ENCODE data around the gene C2orf68. TPM values are rescaled to one million over a fixed set of nuclear protein-coding genes. Genes with fewer than 3 reads are reported as not detected.

C2orf68 gene
- polyA plus RNA-seq, 3 donors = 24.2 to 32.9 (median 30.7) TPM

DNA sequence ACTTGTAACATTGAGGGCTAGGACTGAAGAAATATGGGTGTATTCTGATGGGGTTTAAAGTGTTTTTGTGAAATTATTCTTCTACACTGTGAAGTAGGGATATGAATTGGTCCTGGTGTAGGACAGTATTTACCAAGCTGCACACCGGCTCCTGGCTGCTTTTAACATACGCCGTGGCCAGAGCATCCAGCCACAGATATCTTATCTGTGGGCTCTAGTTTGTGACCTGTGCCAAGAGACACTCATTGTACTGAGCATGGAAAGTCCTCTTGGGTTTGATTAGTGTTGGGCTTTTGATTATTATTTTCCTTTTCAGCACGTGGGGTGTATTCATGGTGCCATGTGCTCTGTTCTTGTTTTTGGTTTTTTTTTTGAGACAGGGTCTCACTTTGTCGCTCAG, 12.1 kb upstream of the C2orf68 start:
- intact Hi-C loops (cut with micrococcal nuclease) = no loop called here
- no peak for DNase-seq
- no peak overlapping the region for H3K9ac ChIP-seq (ENCODE audit: insufficient read depth, low read length, poor library complexity, severe bottlenecking)
- Mint-ChIP-seq H3K4me1 (peaks cover 3% of the 10 kb centered on the region), H3K9me3 (no peaks in the 10 kb centered on the region), H3K27ac (peak overlapping the region in 3 of 7 donors; percentile 19 to 82 (median 46)), H3K27me3 (ENCODE audit: low read depth in 3 of 3) (peaks cover 0 to 2% (median 0%) of the 10 kb centered on the region in 3 donors), H3K4me3 (no peak overlapping the region), H3K36me3 (peaks cover 66 to 92% of the 10 kb centered on the region in 2 donors)
- 100% methylated on average over 5 of the region's 5 CpGs for WGBS (ENCODE audit: insufficient coverage)
- no peak overlapping the region for H3K4me2 ChIP-seq (replicated peaks; ENCODE audit: extremely low read depth, low read length, poor library complexity, severe bottlenecking)
- H3K79me2 ChIP-seq (ENCODE audit: insufficient read depth, low read length) = peaks cover 33% of the 10 kb centered on the region
- TF ChIP-seq, protein P1, sequence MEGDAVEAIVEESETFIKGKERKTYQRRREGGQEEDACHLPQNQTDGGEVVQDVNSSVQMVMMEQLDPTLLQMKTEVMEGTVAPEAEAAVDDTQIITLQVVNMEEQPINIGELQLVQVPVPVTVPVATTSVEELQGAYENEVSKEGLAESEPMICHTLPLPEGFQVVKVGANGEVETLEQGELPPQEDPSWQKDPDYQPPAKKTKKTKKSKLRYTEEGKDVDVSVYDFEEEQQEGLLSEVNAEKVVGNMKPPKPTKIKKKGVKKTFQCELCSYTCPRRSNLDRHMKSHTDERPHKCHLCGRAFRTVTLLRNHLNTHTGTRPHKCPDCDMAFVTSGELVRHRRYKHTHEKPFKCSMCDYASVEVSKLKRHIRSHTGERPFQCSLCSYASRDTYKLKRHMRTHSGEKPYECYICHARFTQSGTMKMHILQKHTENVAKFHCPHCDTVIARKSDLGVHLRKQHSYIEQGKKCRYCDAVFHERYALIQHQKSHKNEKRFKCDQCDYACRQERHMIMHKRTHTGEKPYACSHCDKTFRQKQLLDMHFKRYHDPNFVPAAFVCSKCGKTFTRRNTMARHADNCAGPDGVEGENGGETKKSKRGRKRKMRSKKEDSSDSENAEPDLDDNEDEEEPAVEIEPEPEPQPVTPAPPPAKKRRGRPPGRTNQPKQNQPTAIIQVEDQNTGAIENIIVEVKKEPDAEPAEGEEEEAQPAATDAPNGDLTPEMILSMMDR (IDR thresholded peaks at IDR 0.05) = no peak
- no peaks in the 10 kb centered on the region for H3K9me3 ChIP-seq (replicated peaks in 1 of 2; ENCODE audit: control insufficient read depth in 1 of 2, insufficient read depth in 1 of 2, low read length in 2 of 2)
- H3K27ac ChIP-seq (ENCODE audit: low read depth in 1 of 2, low read length in 2 of 2) = no peak overlapping the region
- no peak overlapping the region for H2AFZ ChIP-seq (ENCODE audit: insufficient read depth, low read depth, low read length, poor library complexity, severe bottlenecking)
- no peaks in the 10 kb centered on the region for H3K27me3 ChIP-seq (ENCODE audit: control insufficient read depth in 2 of 2, insufficient read depth in 2 of 2, low read length in 2 of 2)
- peaks cover 92 to 99% of the 10 kb centered on the region in 2 donors for H3K36me3 ChIP-seq (replicated peaks in 1 of 2; ENCODE audit: control insufficient read depth in 1 of 2, insufficient read depth in 2 of 2, low read length in 2 of 2)
- peaks cover 34% of the 10 kb centered on the region for H4K20me1 ChIP-seq (ENCODE audit: insufficient read depth, low read length)
- H3K4me3 ChIP-seq (replicated peaks in 1 of 3; ENCODE audit: low read depth in 2 of 3, low read length in 3 of 3) = no peak overlapping the region
- H3K4me1 ChIP-seq (ENCODE audit: control insufficient read depth in 1 of 2, insufficient read depth in 2 of 2, low read length in 2 of 2) = no peaks in the 10 kb centered on the region

DNA sequence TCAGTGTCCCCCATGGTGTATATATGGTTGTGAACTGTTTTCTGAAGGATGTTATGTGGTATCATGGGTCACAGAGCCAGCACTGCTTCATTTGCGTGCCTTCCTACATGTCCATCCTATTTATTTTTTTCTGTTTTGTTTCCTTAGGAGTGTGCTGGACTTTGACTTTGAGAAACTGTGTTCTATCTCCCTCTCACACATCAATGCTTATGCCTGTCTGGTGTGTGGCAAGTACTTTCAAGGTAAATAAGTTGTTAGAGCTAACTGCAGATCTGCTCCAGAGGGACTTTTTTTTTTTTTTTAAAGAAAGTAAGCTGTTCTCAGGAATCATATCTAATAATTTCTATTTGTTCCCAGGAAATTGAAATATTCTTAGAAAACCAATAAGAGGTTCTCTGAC, 9.5 kb upstream of the C2orf68 start:
- Histone ChIP-seq H3K79me2 (ENCODE audit: insufficient read depth, low read length) (peaks cover 59% of the 10 kb centered on the region), H3K4me3 (replicated peaks in 1 of 3; ENCODE audit: low read depth in 2 of 3, low read length in 3 of 3) (no peak overlapping the region), H3K4me1 (ENCODE audit: control insufficient read depth in 1 of 2, insufficient read depth in 2 of 2, low read length in 2 of 2) (peaks cover 11 to 15% of the 10 kb centered on the region in 2 donors), H3K27ac (ENCODE audit: low read depth in 1 of 2, low read length in 2 of 2) (no peak overlapping the region), H4K20me1 (ENCODE audit: insufficient read depth, low read length) (peaks cover 54% of the 10 kb centered on the region), H3K4me2 (replicated peaks; ENCODE audit: extremely low read depth, low read length, poor library complexity, severe bottlenecking) (no peak overlapping the region), H2AFZ (ENCODE audit: insufficient read depth, low read depth, low read length, poor library complexity, severe bottlenecking) (no peak overlapping the region), H3K27me3 (ENCODE audit: control insufficient read depth in 2 of 2, insufficient read depth in 2 of 2, low read length in 2 of 2) (no peaks in the 10 kb centered on the region), H3K9ac (ENCODE audit: insufficient read depth, low read length, poor library complexity, severe bottlenecking) (no peak overlapping the region), H3K36me3 (replicated peaks in 1 of 2; ENCODE audit: control insufficient read depth in 1 of 2, insufficient read depth in 2 of 2, low read length in 2 of 2) (peaks cover 67 to 77% of the 10 kb centered on the region in 2 donors), H3K9me3 (replicated peaks in 1 of 2; ENCODE audit: control insufficient read depth in 1 of 2, insufficient read depth in 1 of 2, low read length in 2 of 2) (no peaks in the 10 kb centered on the region)
- no peak for DNase-seq
- TF ChIP-seq, protein P1 (IDR thresholded peaks at IDR 0.05) = no peak
- intact Hi-C loops (cut with micrococcal nuclease) = no loop called here
- H3K36me3 Mint-ChIP-seq = peaks cover 55 to 79% of the 10 kb centered on the region in 2 donors
- H3K9me3 Mint-ChIP-seq = no peaks in the 10 kb centered on the region
- H3K4me3 Mint-ChIP-seq = no peak overlapping the region
- peaks cover 12% of the 10 kb centered on the region for H3K4me1 Mint-ChIP-seq
- peaks cover 0 to 2% (median 0%) of the 10 kb centered on the region in 3 donors for H3K27me3 Mint-ChIP-seq (ENCODE audit: low read depth in 3 of 3)
- no CpG with 5 or more reads among the region's 1 CpG for WGBS (ENCODE audit: insufficient coverage)
- H3K27ac Mint-ChIP-seq = peak overlapping the region in 2 of 7 donors; percentile 18 to 33

All from CD14-positive monocyte (primary cell).